ENCODE measurements around the gene C2CD4C. TPM values are rescaled to one million over a fixed set of nuclear protein-coding genes. Genes with fewer than 3 reads are reported as not detected.

The C2CD4C gene
- total RNA-seq, 2 donors from 2014 or later = 0.52 to 0.96 TPM

DNA sequence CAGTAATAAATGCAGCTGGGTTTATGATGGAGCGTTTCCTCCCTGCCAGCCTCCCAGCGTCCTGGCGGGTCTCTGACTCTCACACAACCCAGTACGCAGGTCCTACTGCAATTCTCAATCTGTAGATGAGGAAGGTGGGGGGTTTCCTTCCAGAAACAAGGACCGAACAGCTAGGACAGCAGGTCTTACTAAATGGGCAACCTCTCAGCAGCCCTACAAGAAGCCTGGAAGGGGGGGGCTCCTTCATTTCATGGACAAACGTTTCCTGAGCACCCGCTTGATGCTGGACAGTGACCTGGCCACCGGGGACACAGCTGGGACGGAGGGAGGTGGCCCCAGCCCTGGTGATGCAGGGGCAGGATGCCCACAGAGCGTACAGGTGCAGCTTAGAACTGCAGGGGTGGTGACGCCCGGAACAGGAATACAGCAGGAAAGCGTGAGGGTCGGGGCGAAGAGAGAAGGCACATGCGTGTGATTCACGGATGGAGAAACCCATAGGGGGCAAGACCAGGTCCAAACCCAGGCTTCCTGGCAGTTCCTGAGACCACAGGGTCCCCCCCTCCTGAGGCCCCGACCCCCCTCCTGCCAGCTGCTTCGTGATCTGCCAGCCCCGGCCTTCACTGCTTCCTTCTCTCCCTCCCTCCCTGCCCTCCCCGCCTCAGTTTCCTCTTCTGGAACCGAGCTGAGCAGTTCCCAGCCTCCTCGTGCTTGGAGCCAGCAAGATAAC lies 732 bp upstream of the C2CD4C start:
- TF ChIP-seq, protein P1, sequence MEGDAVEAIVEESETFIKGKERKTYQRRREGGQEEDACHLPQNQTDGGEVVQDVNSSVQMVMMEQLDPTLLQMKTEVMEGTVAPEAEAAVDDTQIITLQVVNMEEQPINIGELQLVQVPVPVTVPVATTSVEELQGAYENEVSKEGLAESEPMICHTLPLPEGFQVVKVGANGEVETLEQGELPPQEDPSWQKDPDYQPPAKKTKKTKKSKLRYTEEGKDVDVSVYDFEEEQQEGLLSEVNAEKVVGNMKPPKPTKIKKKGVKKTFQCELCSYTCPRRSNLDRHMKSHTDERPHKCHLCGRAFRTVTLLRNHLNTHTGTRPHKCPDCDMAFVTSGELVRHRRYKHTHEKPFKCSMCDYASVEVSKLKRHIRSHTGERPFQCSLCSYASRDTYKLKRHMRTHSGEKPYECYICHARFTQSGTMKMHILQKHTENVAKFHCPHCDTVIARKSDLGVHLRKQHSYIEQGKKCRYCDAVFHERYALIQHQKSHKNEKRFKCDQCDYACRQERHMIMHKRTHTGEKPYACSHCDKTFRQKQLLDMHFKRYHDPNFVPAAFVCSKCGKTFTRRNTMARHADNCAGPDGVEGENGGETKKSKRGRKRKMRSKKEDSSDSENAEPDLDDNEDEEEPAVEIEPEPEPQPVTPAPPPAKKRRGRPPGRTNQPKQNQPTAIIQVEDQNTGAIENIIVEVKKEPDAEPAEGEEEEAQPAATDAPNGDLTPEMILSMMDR (IDR thresholded peaks at IDR 0.05) = no peak
- no peak overlapping the region for H3K9ac ChIP-seq (ENCODE audit: low read depth in 2 of 2, low read length in 2 of 2)
- H3K27me3 ChIP-seq = peaks cover 43% of the 10 kb centered on the region
- peak overlapping the region; percentile 25 for H3K4me3 ChIP-seq
- peaks cover 5% of the 10 kb centered on the region for H3K4me1 ChIP-seq
- no peaks in the 10 kb centered on the region for H3K36me3 ChIP-seq
- intact Hi-C loops (cut with DNase I) = no loop called here
- no peaks in the 10 kb centered on the region for H3K9me3 ChIP-seq
- no peak overlapping the region for H3K27ac ChIP-seq
- no peak for DNase-seq

DNA sequence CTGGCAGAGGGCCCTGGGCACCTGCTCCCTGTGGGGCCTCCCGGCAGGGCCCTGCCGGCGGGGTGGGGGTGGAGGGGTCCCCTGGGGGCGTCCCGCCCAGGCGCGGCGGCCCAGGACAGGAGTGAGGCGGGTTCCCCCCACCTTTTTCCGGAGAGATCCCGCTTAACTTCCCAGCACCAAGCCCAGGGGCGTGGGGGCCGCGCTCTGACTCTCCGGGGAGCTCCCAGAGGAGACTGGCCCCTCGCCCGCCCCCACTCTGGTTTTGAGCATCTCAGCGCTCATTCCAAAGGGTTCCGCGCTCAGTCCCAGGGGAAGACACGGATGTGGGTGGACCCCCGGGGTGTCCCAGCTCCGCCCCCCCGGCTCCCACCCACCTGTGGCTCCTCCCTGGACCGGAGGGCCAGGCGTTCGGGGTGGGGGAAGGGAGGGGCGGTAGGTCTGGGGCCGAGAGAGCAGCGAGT lies 476 bp downstream of the C2CD4C start:
- H3K4me3 ChIP-seq = peak overlapping the region; percentile 25

DNA sequence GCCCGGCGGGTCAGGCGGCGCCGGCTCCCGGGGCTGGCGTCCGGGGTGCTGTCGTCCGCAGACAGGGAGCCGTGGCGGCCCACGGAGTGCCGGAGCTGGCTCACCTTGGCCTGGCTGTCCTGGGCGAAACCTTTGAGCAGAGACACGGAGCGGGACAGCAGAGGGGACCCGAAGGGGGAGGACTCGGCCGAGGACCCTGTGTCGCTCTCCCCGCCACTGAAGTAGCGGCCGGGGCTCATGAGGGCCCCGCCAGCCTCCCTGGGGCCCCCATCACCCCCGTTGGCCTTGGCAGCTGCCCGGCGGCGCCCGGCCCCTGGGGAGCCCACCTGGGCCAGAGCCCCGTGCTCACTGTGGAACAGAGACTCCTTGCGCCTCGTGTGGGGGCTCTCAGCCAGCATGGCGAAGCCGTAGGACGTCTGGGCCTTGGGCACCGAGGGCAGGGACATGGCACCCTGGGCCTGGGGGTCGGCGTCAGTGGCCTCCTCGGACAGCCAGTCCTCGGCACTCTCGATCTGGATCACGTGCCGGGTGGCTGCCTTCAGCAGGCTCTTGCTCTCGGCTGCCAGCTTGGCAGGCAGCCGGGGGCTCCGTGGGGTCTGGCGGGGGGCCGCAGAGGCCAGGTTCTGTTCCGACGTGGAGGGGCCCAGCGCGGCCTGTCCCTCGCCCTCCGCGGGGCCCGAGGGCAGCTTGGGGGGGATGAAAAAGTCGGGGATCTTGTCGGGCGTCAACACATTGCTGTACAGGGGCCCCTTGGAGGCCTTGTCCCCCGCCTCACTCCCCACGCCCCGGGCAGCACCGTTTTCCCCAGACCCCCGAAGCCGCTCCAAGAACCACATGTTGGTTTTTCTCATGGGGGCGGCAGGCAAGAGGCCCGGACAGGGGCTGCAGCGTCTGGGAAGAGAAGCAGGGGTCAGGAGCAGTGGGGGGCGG lies 1.2 kb downstream of the C2CD4C start:
- intact Hi-C loops (cut with DNase I) = no loop called here
- no peak overlapping the region for H3K4me3 ChIP-seq
- TF ChIP-seq, protein P1 (IDR thresholded peaks at IDR 0.05) = no peak
- no peak overlapping the region for H3K27ac ChIP-seq
- H3K27me3 ChIP-seq = peaks cover 54% of the 10 kb centered on the region
- no peaks in the 10 kb centered on the region for H3K36me3 ChIP-seq
- H3K9me3 ChIP-seq = no peaks in the 10 kb centered on the region
- H3K9ac ChIP-seq (ENCODE audit: low read depth in 2 of 2, low read length in 2 of 2) = no peak overlapping the region
- DNase-seq = no peak
- H3K4me1 ChIP-seq = peaks cover 5% of the 10 kb centered on the region

More for the DNA sequence above, 476 bp downstream of the C2CD4C start:
- H3K36me3 ChIP-seq = no peaks in the 10 kb centered on the region
- no peak overlapping the region for H3K27ac ChIP-seq
- intact Hi-C loops (cut with DNase I) = no loop called here
- TF ChIP-seq, protein P1 (IDR thresholded peaks at IDR 0.05) = no peak
- no peaks in the 10 kb centered on the region for H3K9me3 ChIP-seq
- no peak overlapping the region for H3K9ac ChIP-seq (ENCODE audit: low read depth in 2 of 2, low read length in 2 of 2)
- H3K27me3 ChIP-seq = peaks cover 47% of the 10 kb centered on the region
- no peak for DNase-seq
- peaks cover 5% of the 10 kb centered on the region for H3K4me1 ChIP-seq

DNA sequence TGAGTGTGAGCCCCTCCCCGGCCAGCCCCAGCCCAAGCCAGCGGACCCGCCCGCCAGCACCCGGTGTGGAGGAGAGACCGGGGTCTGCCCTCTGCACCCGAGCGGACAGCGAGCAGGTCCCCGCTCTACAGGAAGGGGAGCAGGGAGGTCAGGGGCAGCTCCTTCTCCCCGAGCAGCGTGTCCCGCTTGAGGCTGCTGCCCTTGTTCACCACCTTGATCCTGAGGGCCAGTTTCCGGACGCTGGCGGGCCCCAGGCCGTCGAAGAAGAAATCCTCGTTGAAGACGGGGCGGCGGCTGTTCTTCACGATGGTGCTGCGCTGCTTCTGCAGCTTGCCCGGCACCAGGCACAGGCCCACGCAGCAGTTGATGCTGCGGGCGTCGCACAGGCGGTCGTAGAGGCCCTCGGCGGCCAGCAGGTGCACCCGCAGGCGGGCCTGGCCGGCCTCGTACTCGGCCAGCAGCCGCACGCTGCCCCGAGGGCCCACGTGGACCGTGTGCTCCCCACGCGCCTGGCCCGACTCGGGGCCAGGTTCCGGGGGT lies 1.9 kb downstream of the C2CD4C start:
- intact Hi-C loops (cut with DNase I) = no loop called here
- TF ChIP-seq, protein P1 (IDR thresholded peaks at IDR 0.05) = no peak
- Histone ChIP-seq H3K36me3 (no peaks in the 10 kb centered on the region), H3K27me3 (peaks cover 61% of the 10 kb centered on the region), H3K27ac (no peak overlapping the region), H3K9ac (ENCODE audit: low read depth in 2 of 2, low read length in 2 of 2) (no peak overlapping the region), H3K4me1 (peaks cover 5% of the 10 kb centered on the region), H3K9me3 (no peaks in the 10 kb centered on the region), H3K4me3 (no peak overlapping the region)
- no peak for DNase-seq

DNA sequence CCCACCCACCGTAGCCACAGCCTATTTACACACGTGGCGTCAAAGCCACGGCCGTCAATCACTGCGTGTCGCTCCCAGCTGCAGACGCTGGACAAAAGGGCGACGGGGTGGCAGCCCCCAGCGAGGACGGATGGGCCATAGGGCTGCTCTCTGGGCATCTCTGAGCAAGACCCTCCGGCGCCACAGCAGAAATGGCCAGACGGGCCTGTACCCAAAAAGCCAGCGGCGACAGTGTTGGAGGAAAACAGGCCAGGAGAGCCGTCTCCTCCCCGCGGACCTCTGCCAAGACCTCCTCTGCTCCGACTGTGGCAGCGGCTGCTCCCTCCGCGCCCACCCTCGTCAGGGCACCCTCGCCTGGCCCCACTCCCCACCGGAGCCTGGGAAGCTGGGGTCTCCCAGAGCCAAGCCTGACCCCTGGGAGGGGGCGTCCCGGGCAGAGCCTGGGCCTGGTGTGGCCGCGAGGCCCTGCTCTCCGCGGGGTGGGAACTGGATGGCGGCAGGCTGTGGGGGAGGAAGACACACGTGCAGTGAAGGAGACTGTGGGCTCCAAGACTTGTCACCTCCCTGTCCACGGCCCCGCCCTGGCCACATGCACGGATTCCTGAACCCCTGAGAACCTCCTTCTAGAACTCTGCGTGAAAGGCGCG lies 2.7 kb downstream of the C2CD4C start:
- TF ChIP-seq, protein P1 (IDR thresholded peaks at IDR 0.05) = no peak
- peaks cover 5% of the 10 kb centered on the region for H3K4me1 ChIP-seq
- DNase-seq = no peak
- H3K9ac ChIP-seq (ENCODE audit: low read depth in 2 of 2, low read length in 2 of 2) = peak overlapping the region in 1 of 2 donors; percentile 12
- peaks cover 69% of the 10 kb centered on the region for H3K27me3 ChIP-seq
- intact Hi-C loops (cut with DNase I) = no loop called here
- no peak overlapping the region for H3K4me3 ChIP-seq
- H3K9me3 ChIP-seq = no peaks in the 10 kb centered on the region
- H3K27ac ChIP-seq = no peak overlapping the region
- H3K36me3 ChIP-seq = no peaks in the 10 kb centered on the region

Measured in colonic mucosa (tissue), 4 donors.